GM12878 (cell line): ENCODE measurements around the gene LRRC15. TPM values are rescaled to one million over a fixed set of nuclear protein-coding genes. Genes with fewer than 3 reads are reported as not detected.
A peak's percentile ranks its signal among the peaks of the same experiment; 100 is the strongest.

Experiments
- ATAC-seq: fragments of 200-7000 bp; cut with Tn5 transposase; 3 replicates; pipeline ENCODE4 v1.9.1; 2020; ENCODE audit warnings: mild to moderate bottlenecking, moderate library complexity
- BruUV-seq: library from RNA; stranded (reverse); fragments of 400-500 nt; replicated peaks from 2 replicates; lab custom pipeline; 2021; lab: Mats Ljungman, UMichigan
- CTCF ChIA-PET: fragments of 300-600 bp; sonication (Branson Sonifier 250); formaldehyde crosslinking; extraction: SDS; loops from one replicate; lab custom pipeline; 2021; ENCODE audit warnings: inconsistent platforms; lab: Yijun Ruan, JAX
- POLR2A ChIA-PET: fragments of 350-600 bp; formaldehyde crosslinking; extraction: SDS; loops from one replicate; lab custom pipeline; 2021; ENCODE audit warnings: inconsistent platforms; lab: Charles Lee
- RAD21 ChIA-PET: fragments of 300-600 bp; sonication (Branson Sonifier 250); formaldehyde crosslinking; loops from one replicate; lab custom pipeline; 2023; ENCODE audit warnings: antibody characterized with exemption; ENCODE audit not compliant: unreplicated experiment; lab: Charles Lee
- SMC1A ChIA-PET: fragments of 300-600 bp; sonication (Branson Sonifier 250); formaldehyde crosslinking; loops from one replicate; lab custom pipeline; 2023; ENCODE audit not compliant: unreplicated experiment, uncharacterized antibody; lab: Charles Lee
- DNase-seq: peaks from one replicate; pipeline ENCODE4 v3.0.0-alpha.2; 2011; ENCODE audit warnings: low read depth, low spot score
- FAIRE-seq: peaks from 3 replicates; lab custom pipeline; 2011; peaks lifted over from hg19 to GRCh38; lab: Jason Lieb, UNC
- H2AFZ ChIP-seq: 2 replicates; pipeline ENCODE4 v1.6.0; 2011; ENCODE audit warnings: low read depth, low read length, control low read depth; ENCODE audit not compliant: control insufficient read depth
- H3K27ac ChIP-seq: 2 replicates; pipeline ENCODE4 v1.5.1; 2011; ENCODE audit warnings: control low read depth; ENCODE audit not compliant: control insufficient read depth, insufficient read depth
- H3K27me3 ChIP-seq, 2 experiments: replicated peaks in 1 of 2; 2 replicates each; pipeline versions ENCODE4 v1.6.0 to v1.6.1; 2011; ENCODE audit warnings: low read length in 1 of 2; ENCODE audit not compliant: control insufficient read depth in 2 of 2, insufficient read depth in 2 of 2
- H3K36me3 ChIP-seq, 2 experiments: 2 replicates each; pipeline ENCODE4 v1.5.1; 2011; ENCODE audit warnings: low read length in 1 of 2; ENCODE audit not compliant: control insufficient read depth in 2 of 2, insufficient read depth in 2 of 2
- H3K4me1 ChIP-seq: 2 replicates; pipeline ENCODE4 v1.6.1; 2011; ENCODE audit warnings: mild to moderate bottlenecking, low read length, moderate library complexity, mixed read lengths; ENCODE audit not compliant: control insufficient read depth, insufficient read depth
- H3K4me2 ChIP-seq: 2 replicates; pipeline ENCODE4 v1.6.0; 2011; ENCODE audit warnings: control low read depth; ENCODE audit not compliant: control insufficient read depth, insufficient read depth
- H3K4me3 ChIP-seq: fragments of 200-600 bp; sonication (generic); 2 replicates; pipeline ENCODE4 v1.5.1; 2016
- H3K79me2 ChIP-seq: 2 replicates; pipeline ENCODE4 v1.6.0; 2011; ENCODE audit warnings: low read length; ENCODE audit not compliant: control insufficient read depth, insufficient read depth
- H3K9ac ChIP-seq: 2 replicates; pipeline ENCODE4 v1.8.0; 2011; ENCODE audit warnings: low read length, control low read depth, mixed read lengths; ENCODE audit not compliant: control insufficient read depth, insufficient read depth
- H3K9me3 ChIP-seq: replicated peaks from 3 replicates; pipeline ENCODE4 v1.5.1; 2011; ENCODE audit warnings: mild to moderate bottlenecking, low read length; ENCODE audit not compliant: control insufficient read depth, insufficient read depth
- H4K20me1 ChIP-seq: 2 replicates; pipeline ENCODE4 v1.6.0; 2011; ENCODE audit not compliant: control insufficient read depth, insufficient read depth
- ASH2L ChIP-seq: fragments of 300-600, 200-600 bp; sonication (generic); IDR thresholded peaks from 2 replicates; pipeline ENCODE4 v1.6.1; 2017; ENCODE audit warnings: low read depth, mild to moderate bottlenecking, borderline replicate concordance
- CREB1 ChIP-seq: IDR thresholded peaks from 2 replicates; pipeline ENCODE4 v1.6.1; 2012; ENCODE audit warnings: low read depth, mild to moderate bottlenecking, inconsistent platforms
- GATAD2B ChIP-seq: fragments of 450-650 bp; conservative IDR thresholded peaks from 2 replicates; pipeline ENCODE4 v1.6.1; 2017; ENCODE audit warnings: low read depth, mild to moderate bottlenecking, moderate library complexity
- IRF3 ChIP-seq: fragments of 450-650 bp; IDR thresholded peaks from 2 replicates; pipeline ENCODE4 v1.6.1; 2014; ENCODE audit warnings: mild to moderate bottlenecking
- MXI1 ChIP-seq: fragments of 150-350 bp; IDR thresholded peaks from 2 replicates; pipeline ENCODE4 v1.6.1; 2011; ENCODE audit warnings: low read depth, mild to moderate bottlenecking, inconsistent platforms, low read length, improper control_type of control experiment
- MYB ChIP-seq: fragments of 150-350 bp; IDR thresholded peaks from 2 replicates; pipeline ENCODE4 v1.6.1; 2014; ENCODE audit warnings: mild to moderate bottlenecking, low read depth, low read length, borderline replicate concordance
- NR2F1 ChIP-seq: fragments of 450-650 bp; conservative IDR thresholded peaks from 2 replicates; pipeline ENCODE4 v1.6.1; 2017; ENCODE audit warnings: mild to moderate bottlenecking
- PKNOX1 ChIP-seq: fragments of 450-650 bp; IDR thresholded peaks from 2 replicates; pipeline ENCODE4 v1.6.1; 2016; ENCODE audit warnings: mild to moderate bottlenecking
- RAD21 ChIP-seq: IDR thresholded peaks from 2 replicates; pipeline ENCODE4 v1.6.1; 2011; ENCODE audit warnings: mild to moderate bottlenecking, low read depth, low read length, moderate library complexity; ENCODE audit not compliant: insufficient read depth
- RB1 ChIP-seq: fragments of 450-650 bp; formaldehyde crosslinking; IDR thresholded peaks from 2 replicates; pipeline ENCODE4 v1.6.1; 2017; ENCODE audit warnings: mild to moderate bottlenecking, borderline replicate concordance
- SREBF2 ChIP-seq: IDR thresholded peaks from 2 replicates; pipeline ENCODE4 v1.6.1; 2012; ENCODE audit warnings: mild to moderate bottlenecking, low read length
- WGBS: methylation state at CpG from one replicate; pipeline ENCODE4 v1.1.6; 2016; ENCODE audit warnings: low lambda C conversion rate; ENCODE audit not compliant: insufficient replicate concordance, insufficient coverage; ENCODE audit errors: missing lambda C conversion rate; 5-methylcytosine and 5-hydroxymethylcytosine counted together
- in situ Hi-C: fragments of 300-500 bp; cut with MboI; formaldehyde crosslinking; loops from 9 replicates; pipeline ENCODE4 v1.14.3; 2018; ENCODE audit warnings: mixed read lengths
- intact Hi-C: fragments of 100-400 bp; cut with micrococcal nuclease; formaldehyde crosslinking; loops from one replicate; pipeline ENCODE4 v1.14.2; 2022; ENCODE audit not compliant: unreplicated experiment
- polyA plus RNA-seq, 11 experiments: library from polyadenylated mRNA; depleted of rRNA in 4 of 11; unstranded in 6 of 11; stranded (reverse) in 5 of 11; fragments of >200 nt; fragmentation: Nextera tagmentation in 4 of 11; fragmentation: Illumina TruSeq in 1 of 11; extraction: Ambion mirVana in 4 of 11; extraction: Trizol in 1 of 11; gene quantifications; 1 replicate in 1 of 11; 2 replicates in 10 of 11; pipeline versions ENCODE4 v1.2.1 to v1.2.3, GENCODE V29; 2011 to 2016; ENCODE audit warnings: inconsistent platforms in 2 of 11, missing spikeins in 2 of 11, low read depth in 1 of 11
- total RNA-seq, 4 experiments: library from RNA; depleted of rRNA in 3 of 4; stranded (reverse); fragments of >200 nt in 3 of 4; fragmentation: Illumina TruSeq in 1 of 4; extraction: Trizol in 1 of 4; gene quantifications; 2 replicates each; pipeline versions ENCODE4 v1.2.1 to v1.2.3, GENCODE V29; 2013 to 2021

LRRC15 gene
- total and polyA plus RNA-seq, 10 of the 15 experiments (the other 5 are each of a cell fraction or from before 2014, with no cell fraction given): not detected

GRCh38 chr3:194315965-194316361, 53.6 kb downstream of the LRRC15 start:
- H3K27ac ChIP-seq: no peak overlapping the region
- no peaks in the 10 kb centered on the region for H3K36me3 ChIP-seq
- intact Hi-C loops: loop anchor here (2.0 to 10.0 kb wide), 5 partner anchors 179 to 651 kb away; partner anchors contain the start of gene HES1
- WGBS: 29% methylated on average over 17 of the region's 17 CpGs
- peaks cover 11% of the 10 kb centered on the region; the same call in 1 of the 3 replicates for H3K9me3 ChIP-seq
- ATAC-seq: peak; percentile 38
- RAD21 ChIA-PET: interaction anchor here (0.7 to 2.5 kb wide), 18 partner anchors 8 to 654 kb away, joined by 3 to 35 read pairs (median 4); partner anchors contain the start of gene HES1
- H3K27me3 ChIP-seq: no peaks in the 10 kb centered on the region; a peak in 1 of 4 replicates
- no peaks in the 10 kb centered on the region for H3K79me2 ChIP-seq
- FAIRE-seq: no peak
- no peak overlapping the region for H3K4me3 ChIP-seq
- H3K4me2 ChIP-seq: peak overlapping the region; percentile 75
- SMC1A ChIA-PET: interaction anchor here (0.6 to 2.9 kb wide), 17 partner anchors 9 to 857 kb away, joined by 3 to 40 read pairs (median 3); partner anchors contain the start of gene HES1
- H2AFZ ChIP-seq: no peak overlapping the region
- H3K4me1 ChIP-seq: peaks cover 6% of the 10 kb centered on the region
- no peak for DNase-seq
- no TSS peak for BruUV-seq
- POLR2A ChIA-PET: no interaction called here
- no peak overlapping the region for H3K9ac ChIP-seq
- no peak for TF ChIP-seq SREBF2
- no peaks in the 10 kb centered on the region for H4K20me1 ChIP-seq
- in situ Hi-C loops: loop anchor here (5.0 kb wide), 1 partner anchor 529 kb away; no protein-coding TSS in a partner anchor
- CTCF ChIA-PET: interaction anchor here (0.6 to 4.2 kb wide), 44 partner anchors 8 to 704 kb away, joined by 3 to 56 read pairs (median 4); no protein-coding TSS in a partner anchor

- peak; percentile 13 for FAIRE-seq
- intact Hi-C loops: loop anchor here (2.0 to 10.0 kb wide), 5 partner anchors 179 to 651 kb away; partner anchors contain the start of gene HES1
- POLR2A ChIA-PET: interaction anchor here (0.6 kb wide), 1 partner anchor 725 kb away, joined by 3 read pairs; no protein-coding TSS in a partner anchor
- TF ChIP-seq RB1 (peak; percentile 68), PKNOX1 (no peak), ASH2L (no peak), GATAD2B (peak; percentile 69), MXI1 (no peak), RAD21 (peak; percentile 98), IRF3 (no peak), CREB1 (peak; percentile 40; the same call in 1 of the 2 replicates), NR2F1 (peak; percentile 60), MYB (no peak)
Observed at GRCh38 chr3:194315088-194315964, 54.2 kb downstream of the LRRC15 start.

More at GRCh38 chr3:194315088-194315964, 54.2 kb downstream of the LRRC15 start:
- SMC1A ChIA-PET: interaction anchor here (0.7 to 2.9 kb wide), 19 partner anchors 9 to 665 kb away, joined by 3 to 40 read pairs (median 3); partner anchors contain the start of gene HES1
- peaks cover 11% of the 10 kb centered on the region; the same call in 1 of the 3 replicates for H3K9me3 ChIP-seq
- H3K27ac ChIP-seq: no peak overlapping the region
- RAD21 ChIA-PET: interaction anchor here (0.6 to 2.5 kb wide), 20 partner anchors 8 to 653 kb away, joined by 3 to 35 read pairs (median 4); partner anchors contain the start of gene HES1
- ATAC-seq (peak; percentile 95), DNase-seq (peak; percentile 38)
- CTCF ChIA-PET: interaction anchor here (0.5 to 4.2 kb wide), 52 partner anchors 8 to 872 kb away, joined by 3 to 56 read pairs (median 4); no protein-coding TSS in a partner anchor
- peak overlapping the region; percentile 57 for H3K4me3 ChIP-seq
- H3K79me2 ChIP-seq: no peaks in the 10 kb centered on the region
- BruUV-seq: no TSS peak
- H3K4me2 ChIP-seq: peak overlapping the region; percentile 75
- no peaks in the 10 kb centered on the region for H4K20me1 ChIP-seq
- in situ Hi-C loops: loop anchor here (5.0 kb wide), 1 partner anchor 528 kb away; no protein-coding TSS in a partner anchor
- WGBS: 3% methylated on average over 52 of the region's 54 CpGs
- H3K36me3 ChIP-seq: no peaks in the 10 kb centered on the region
- peak overlapping the region; percentile 50; the same call in 1 of the 2 replicates for H3K9ac ChIP-seq
- H3K4me1 ChIP-seq: peaks cover 6% of the 10 kb centered on the region
- peak overlapping the region; percentile 55 for H2AFZ ChIP-seq
- no peaks in the 10 kb centered on the region; a peak in 1 of 4 replicates for H3K27me3 ChIP-seq
